GM21360 (cell line): ENCODE results near the gene NTN4.
"Not testable (repeated sequence)": the region's sequence is repeated elsewhere in the genome, so short reads cannot be mapped to it uniquely, and the experiment has no call there.

ENCODE experiments used
- ATAC-seq: cut with Tn5 transposase; IDR thresholded peaks from one replicate; pipeline ENCODE4 v1.9.1; 2021; ENCODE audit warnings: mild to moderate bottlenecking, moderate library complexity; ENCODE audit not compliant: unreplicated experiment

The NTN4 gene

DNA sequence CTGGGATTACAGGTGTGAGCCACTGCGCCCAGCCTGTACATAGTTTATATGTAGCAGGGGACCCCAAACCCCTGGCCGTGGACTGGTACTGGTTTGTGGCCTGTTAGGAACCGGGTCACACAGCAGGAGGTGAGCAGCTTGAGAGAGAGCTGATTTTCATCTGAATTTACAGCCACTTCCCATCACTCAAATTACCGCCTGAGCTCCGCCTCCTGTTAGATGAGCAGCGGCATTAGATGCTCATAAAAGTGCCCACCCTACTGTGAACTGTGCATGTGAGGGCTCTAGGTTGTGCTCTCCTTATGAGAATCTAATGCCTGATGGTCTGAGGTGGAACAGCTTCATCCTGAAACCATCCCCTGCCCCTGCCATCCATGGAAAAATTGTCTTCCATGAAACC lies 119.3 kb downstream of the NTN4 start:
- no peak for ATAC-seq

DNA sequence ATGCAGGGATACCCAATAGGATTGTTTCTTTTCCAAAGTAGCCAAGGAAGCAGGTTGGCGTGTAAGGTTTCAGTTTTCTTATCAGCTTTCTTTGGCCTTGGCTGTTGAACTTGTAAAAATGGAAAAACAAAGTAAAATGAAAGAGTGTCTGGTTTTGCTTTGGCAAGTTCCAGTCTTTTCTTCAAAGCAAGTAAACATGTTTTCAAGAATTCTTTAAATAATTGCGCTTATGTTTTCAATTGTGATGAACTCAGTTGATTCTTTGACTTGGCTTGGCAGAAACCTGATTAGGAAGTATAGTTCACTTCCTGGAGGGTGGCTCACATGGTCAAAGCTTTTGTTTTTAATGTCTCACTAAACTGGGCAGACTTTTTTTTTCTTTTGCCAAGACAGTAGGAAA lies 127.0 kb downstream of the NTN4 start:
- ATAC-seq, result no peak

DNA sequence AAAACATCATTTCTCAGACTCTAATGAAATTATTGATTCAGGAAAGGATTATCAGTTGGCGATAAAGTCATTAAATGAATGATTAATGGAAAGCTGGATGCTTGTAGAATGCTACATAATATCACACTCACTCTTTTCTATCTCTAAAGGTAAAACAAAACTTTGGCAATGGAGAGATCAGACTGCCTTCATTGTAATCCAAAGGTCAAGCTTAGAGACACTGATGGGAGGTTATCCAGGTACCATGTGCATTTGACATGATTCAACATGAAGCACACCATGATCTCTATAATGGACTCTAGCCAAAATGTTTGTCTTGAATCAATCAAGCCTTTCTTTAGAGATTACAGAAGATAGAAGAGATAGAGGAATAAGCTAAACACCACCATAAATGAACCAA lies 129.2 kb downstream of the NTN4 start:
- no peak for ATAC-seq

DNA sequence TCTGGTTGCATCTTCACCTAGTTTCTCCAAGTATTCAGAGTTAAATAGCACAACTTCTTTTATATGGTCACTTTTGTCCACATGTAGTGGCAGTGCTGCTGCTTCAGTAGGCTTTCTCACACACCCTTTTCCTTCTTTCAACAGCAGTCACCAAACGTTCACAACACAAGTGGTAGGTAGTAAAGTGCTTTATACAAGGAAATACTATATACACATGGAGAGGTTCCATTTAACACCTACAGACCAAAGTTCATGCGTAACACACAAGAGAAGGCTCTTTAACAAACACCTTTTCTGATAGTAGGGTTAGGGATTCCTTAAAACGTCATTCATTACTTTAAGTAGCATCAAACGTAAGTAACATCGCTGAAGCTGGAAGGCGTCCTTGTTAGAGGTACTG lies 132.2 kb downstream of the NTN4 start:
- ATAC-seq, result no peak

DNA sequence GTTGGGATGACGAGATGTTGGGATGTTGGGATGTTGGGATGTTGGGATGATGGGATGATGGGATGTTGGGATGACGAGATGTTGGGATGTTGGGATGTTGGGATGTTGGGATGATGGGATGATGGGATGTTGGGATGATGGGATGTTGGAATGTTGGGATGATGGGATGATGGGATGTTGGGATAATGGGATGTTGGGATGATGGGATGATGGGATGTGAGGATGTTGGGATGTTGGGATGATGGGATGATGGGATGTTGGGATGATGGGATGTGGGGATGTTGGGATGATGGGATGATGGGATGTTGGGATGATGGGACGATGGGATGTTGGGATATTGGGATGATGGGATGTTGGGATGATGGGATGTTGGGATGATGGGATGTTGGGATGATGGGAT lies 135.9 kb downstream of the NTN4 start:
- not testable (repeated sequence) for ATAC-seq

DNA sequence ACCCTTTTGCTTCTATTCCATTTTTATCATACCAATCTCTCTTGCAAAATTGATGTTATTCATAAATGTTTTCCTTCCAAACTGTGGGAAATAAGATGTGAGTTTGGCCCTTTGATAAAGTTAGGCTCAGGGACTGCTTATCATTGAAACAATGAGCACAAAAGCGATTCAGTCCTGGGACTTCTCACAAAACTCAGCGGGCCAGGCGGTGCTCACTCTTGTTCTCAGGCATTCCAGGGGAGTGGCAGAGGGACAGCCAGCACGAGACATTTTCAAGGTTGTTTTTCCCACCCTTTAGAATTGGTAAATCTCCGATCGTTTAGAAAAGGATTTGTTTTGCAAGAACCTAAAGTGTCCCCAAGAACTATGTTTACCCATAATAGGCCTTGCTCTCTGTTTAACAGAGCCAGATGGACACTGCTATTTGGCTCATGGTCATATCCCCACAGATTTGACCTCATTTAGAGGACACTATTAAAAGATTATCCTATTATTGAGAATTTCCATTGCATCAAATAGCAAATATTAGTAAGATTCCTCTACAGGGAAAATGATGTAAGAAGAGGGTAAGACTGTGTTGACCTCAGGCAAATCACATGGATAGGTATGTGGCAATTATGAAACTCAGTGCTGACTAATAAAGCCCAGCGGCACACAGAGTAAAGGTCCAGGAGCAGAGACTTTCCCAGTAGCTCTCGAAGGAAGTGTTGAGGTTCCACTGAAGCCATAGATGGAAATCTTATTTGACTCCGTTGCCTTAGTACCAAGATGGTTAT lies 136.6 kb downstream of the NTN4 start:
- ATAC-seq, result no peak

DNA sequence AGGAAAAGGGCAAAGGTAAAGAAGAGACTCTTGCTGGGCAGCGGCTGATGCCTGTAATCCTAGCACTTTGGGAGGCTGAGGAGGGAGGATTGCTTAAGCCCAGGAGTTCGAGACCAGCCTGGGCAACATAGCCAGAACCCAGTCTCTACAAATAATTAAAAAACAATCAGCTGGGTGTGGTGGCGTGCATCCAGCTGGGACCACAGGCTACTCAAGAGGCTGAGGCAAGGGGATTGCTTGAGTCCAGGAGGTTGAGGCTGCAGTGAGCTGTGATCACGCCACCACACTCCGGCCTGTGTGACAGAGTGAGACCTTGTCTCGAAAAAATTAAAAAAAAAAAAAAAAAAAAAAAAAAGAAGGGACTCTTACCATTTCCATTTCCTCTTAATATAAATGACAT lies 138.9 kb downstream of the NTN4 start:
- ATAC-seq, result no peak

DNA sequence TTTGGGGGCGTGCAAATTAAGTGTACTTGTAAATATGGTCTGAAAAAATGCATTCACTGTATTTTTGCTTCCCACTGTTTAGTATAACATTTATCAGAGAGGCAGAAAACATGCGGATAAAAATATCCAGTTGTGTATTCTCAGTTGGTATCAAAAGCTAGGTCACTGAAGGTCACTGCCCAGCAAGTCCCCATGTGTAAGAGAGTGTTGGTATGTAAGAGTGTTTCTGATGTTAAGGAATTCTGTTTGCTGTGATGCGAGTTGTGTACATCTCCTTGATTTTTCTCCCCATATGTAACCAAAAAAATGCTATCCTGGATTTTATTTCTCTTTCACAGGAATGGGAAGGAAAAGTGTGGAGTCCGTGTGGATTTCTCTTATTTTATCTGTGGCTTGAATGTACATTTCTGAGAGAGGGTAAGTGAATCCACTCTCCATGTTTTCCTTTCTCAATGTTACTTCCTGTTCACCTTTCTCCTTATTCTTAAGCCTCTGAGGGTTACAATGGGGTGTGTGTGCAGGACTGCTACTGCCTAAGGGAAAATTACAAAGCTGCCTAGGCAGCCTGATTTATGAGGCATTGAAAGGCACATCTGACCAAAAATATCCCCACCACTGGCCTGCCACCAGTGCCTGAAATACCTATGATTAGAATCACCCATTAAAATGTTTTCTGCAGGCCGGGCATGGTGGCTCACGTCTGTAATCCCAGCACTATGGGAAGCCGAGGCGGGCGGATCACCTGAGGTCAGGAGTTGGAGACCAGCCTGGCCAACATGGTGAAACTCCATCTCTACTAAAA lies 141.4 kb downstream of the NTN4 start:
- ATAC-seq, result no peak

DNA sequence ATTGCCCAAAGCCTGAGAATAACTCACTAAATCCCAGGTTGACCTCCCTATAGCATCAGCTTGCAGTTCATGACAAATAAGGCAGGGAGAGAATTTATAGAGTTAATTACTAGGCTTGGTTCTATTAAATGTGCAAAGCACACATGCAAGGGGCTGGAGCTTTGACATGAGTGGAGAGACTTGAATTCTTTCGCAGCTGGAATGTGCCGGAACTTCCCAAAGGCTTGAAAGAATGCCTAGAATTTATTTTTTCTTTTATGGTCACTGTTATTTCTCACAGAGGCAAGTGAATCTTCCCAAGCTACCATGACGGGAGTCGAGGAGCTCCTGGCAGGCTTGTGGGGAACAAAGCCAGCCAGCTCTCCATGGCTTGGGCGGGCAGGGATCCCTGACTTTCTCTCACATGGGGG lies 143.8 kb downstream of the NTN4 start:
- no peak for ATAC-seq

DNA sequence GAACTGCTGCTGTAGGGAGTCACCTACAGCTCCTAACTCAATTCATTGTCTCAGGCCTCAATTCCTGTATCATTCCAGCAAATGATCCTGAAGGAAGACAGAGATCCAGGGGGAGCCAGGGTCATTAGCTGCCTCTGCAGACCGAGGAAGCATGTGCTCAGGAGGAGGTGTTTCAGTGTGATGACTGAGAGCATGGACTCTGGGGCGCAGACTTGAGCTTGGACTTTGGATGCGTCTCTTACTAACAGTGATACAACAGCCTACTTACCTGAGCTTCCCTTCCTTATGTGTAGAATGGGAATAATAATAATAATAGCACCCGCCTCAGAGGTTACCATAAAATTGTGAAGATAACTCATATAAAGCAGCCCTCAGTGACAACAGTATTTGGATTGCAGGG lies 147.3 kb downstream of the NTN4 start:
- ATAC-seq, result no peak

DNA sequence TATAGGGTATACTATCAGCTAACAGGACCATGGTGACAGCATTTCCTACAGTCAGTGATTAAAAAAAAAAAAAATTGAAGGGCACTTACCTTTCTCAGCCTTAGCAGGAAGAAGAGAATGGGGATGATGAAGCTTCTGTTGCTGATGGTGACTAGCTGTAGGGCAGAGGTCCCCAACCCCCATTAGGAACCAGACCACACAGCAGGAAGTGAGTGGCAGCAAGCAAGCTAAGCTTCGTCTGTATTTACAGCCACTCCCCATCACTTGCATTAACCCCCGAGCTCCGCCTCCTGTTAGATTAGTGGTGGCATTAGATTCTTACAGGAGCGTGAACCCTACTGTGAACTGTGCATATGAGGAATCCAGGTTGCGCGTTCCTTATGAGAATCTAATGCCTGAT lies 148.0 kb downstream of the NTN4 start:
- no peak for ATAC-seq

DNA sequence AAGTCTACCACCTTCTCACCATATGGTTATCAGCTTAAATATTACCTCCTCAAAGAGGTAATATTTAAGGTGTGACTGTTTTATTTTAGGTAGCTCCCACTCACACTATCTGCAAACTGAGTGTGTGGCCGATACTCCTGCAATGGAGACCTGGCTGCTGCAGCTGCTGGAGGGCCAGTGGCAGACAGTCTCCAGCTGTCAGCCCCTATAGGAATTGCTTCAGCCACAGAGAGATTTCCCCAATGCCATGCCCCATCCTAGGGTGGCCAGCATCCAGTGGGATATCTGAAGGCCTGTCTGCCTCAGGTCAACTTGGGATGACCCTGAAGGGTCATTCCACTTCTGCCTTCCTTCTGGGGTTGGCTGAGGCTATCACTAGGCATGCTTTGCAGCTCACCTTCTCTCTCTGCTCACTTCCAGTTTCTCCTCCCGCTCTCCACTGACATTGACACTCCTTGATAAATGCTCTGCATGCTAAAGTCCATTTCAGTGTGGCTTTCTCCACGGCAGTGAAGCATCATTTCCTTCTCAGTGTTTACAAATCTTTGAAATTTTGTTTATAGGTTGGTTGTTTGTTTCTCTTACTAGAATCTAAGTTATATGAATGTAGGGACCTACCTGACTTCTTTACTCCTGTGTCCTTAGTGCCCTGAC lies 149.1 kb downstream of the NTN4 start:
- no peak for ATAC-seq

DNA sequence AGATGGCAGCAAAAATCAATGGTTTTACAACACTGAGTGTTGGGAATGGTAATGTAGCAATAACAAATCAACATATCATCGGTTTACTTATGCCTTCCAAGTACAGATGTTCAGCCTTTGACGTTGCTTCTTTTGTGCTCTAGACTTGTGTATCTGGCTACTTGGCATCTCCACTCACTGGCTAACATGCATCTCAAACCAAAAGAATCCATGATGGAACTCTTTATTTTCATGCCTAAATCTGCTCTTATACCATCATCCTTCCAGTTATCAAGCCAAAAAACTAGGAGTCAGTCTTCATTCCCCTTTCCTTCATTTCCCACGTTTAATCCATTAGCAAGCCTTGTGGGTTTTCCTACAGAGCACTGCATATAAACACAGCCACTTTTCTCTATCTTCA lies 150.0 kb downstream of the NTN4 start:
- ATAC-seq, result no peak

DNA sequence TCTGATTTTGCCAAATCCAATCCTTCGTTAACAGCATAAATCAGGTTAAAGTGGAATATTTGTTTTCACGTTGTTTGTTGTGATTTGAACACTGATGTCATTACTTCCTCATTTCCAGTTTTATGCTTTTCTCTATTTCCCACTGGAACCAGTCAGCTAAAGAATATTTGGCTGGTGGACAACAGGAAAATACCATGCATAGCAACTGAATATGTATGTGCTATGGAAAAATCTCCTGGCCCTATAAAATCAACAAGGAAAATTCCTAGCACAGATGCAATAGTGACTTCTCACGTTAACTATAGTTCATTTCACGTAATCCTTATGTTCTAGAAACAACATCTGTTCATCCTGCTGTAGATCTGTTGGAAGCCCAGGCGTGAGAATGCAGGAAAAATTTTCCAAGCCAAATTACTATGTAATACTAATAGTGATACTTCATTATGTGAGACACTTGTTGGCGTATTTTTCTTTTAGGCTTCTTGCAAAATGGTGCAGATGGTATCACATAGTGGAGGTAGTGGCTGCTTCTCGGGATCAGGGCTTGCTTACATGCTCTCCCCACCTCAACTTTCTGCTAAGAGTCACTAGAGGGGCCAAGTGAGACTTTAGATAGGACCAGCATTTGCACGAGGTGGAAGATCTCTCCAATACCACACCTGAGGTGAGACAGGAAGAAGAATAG lies 153.0 kb downstream of the NTN4 start:
- ATAC-seq, result no peak

DNA sequence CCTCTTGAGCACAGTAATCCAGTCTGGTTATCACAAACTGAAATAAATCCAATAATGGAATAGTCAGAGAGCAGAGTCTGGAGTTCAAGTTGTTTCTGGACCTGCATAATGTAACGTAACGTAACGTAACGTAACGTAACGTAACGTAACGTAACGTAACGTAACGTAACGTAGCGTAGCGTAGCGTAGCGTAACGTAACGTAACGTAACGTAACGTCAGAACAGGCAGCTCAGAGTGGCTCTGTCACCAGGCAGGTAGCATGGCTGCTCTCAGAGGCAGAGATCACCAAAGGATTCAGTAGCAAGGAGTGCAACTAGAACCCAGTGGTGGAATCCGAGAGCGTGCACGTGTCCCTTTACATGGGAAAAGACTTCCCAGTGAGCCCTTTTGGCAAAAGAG lies 153.6 kb downstream of the NTN4 start:
- no peak for ATAC-seq

DNA sequence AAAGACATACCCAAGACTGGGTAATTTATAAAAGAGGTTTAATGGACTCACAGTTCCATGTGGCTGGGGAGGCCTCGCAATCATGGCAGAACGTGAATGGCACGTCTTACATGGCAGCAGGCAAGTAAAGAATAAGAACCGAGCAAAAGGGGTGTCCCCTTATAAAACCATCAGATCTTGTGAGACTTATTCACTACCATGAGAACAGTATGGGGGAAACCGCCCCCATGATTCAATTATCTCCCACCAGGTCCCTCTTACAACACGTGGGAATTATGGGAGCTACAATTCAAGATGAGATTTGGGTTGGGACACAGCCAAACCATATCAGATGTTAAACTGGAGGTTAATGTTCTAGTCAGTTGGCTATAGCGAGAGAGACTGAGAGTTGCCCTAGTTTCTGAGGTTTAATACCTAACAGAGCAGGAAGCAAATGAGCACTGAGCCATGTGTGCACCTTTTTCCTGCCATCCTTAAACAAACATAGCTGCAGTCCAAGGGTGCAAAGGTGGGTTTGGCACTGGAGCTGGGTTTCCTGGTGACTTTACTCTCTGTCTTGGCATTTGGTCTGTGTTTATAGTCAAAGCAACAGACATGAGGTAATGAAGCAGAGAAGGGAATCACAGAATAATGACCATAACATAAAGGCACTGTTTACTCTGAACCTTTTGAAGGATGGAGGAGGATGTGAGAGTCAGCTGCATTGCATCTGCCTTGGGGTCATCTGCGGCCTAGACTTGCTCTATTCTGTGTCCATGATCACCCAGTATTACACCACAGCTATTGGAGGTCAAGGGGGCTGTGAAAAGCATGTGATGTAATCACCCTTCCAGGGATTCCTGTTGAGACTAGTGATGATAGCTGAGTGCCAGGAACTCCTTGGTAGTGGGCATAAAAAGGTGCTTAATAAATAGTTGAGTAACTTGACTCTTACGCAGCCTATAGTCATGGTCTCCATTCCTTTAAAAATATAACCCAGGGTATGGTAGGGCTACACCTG lies 155.6 kb downstream of the NTN4 start:
- no peak for ATAC-seq

DNA sequence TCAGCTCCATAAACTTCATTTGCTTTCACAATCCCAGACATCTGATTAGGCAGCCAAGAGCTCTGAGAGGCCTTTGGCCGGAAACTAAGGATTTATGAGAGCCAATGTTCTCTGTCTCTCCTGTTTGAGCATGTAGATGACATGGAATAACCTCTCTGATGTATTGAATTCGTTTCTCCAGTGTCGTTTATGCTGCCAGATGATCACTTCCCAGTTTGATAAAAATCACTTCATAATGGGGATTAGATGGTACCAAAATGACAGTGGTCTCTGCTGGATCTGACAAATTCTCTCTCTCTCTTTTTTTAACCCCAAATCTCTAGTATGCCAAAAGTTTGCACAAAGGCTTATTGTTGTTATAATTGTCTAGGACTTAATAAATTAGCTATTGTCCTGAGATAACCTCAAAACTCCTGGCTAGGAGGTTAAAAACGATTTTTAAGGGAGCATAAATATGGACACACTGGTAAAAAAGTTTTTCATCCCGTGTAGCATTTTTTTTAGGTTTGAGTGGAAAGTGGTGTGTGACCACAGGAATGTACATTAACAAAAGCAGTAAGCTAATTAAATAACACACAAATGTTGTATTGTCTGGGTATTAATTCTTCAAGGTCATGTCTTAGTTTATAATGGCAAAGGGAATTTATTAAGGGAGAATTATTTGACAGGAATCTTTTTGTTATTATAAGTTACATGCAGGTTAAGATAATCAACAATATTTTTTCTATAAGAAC lies 156.7 kb downstream of the NTN4 start:
- no peak for ATAC-seq

DNA sequence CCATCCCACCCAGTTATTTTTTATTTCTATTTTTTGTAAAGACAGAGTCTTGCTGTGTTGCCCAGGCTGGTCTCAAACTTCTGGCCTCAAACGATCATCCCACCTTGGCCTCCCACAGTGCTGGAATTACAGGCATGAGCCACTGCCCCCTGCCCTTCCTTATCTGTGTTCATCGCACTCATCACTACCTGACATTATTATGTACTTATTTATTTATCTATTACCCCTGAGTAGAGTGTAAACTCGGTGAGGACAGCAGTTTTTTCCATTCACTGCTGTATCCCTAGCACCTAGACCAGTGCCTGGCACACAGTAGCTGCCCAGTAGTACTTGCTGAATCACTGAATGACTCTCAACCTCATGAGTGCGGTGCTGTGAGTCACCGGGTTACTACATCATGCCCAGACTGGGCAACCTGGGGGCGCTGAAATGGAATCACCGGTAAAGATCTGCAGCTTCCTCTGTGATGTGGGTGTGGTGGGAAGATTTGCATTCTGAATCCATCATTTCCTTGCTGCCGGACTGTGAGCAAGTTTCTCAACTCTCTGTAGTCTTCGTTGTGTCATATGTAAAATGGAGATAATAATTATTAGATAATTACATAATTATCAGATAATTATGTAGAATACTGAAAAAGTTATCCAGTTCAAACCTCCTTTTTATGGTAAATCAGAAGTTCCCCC lies 157.4 kb downstream of the NTN4 start:
- ATAC-seq, result no peak

DNA sequence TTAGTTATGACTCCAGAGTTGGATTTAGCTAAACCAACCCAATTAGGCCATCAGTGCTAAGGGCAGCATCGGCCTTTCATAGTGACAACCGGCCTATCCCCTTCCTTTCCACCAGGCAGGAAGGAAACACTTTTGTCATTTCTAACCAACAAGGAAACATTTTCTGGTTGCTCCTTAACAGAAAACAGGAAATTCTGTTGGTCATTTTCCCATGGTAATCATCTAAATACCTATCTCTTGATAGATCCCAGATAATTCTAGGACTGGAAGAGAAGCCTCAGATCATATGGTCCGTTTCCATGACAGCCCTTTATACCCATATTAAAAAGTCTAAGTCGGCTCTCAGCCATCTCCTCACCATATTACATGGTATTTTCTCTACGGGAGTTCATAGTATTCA lies 160.1 kb downstream of the NTN4 start:
- ATAC-seq, result no peak
